G401.6 (cell line): ENCODE measurements around the gene OR52J3.
"Not testable (repeated sequence)": the region's sequence is repeated elsewhere in the genome, so short reads cannot be mapped to it uniquely, and the experiment has no call there.

ENCODE experiments used
- FAIRE-seq: peaks from 2 replicates; lab custom pipeline; 2012; peaks lifted over from hg19 to GRCh38; lab: Jason Lieb, UNC

The OR52J3 gene

DNA sequence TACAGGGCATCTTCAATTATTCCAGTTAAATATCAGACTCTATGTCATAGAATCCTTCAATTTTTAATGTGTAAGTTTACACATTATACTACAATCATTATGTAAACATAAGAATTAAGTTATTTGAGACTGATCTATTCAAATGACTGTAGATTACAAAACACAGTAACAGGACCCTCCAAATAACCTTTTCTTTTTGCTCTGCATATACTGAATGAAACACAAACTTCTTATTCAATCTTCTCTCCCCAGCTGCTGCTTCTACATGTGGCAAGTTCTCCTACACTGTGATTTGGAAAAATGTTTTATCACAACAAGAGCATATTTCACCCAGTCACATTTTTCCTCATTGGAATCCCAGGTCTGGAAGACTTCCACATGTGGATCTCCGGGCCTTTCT lies at the start of gene OR52J3:
OR52J3 (plus strand) TSS at position 301 of the 400 bp plus-strand sequence; CDS start at position 301, 0 bp downstream.
- no peak for FAIRE-seq

DNA sequence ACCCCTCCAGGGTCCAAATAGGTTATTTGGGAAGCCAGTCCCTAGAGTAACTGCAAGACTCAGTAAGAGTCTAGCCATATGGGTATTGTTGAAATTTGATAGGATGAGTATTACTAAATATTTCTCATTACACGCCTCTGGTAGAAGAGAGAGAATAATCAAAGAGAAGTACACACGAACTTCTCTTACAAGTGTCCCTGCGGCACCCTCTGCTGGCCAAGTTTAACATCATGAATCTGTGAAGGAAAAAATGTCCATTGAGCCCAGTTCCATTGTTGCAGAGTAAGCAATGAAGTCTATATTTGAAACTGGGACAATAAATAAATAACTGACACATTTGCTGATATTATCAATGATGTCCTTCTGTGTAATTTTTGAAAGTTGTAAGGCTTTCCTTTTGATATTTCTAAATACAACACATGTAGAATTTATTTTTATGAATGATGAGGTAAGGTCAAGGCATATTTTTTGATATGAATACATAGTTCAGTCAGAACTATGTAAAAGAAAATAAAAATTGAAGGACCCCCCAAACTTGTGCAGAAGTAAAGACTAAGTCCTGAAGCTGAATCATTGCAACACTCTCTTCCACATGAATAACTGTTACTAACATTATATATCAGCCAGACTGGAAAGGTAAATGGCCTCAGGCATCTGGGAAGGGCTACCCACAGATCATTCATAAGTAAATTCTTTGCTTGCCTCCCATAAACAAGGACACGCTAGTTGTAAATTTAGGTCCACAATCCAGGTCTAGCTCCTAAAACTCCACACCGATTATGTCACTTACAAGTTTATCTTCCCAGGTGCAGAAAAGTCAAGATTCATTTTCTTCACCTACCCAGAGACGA lies 41.7 kb upstream of the OR52J3 start:
- FAIRE-seq, result no peak

DNA sequence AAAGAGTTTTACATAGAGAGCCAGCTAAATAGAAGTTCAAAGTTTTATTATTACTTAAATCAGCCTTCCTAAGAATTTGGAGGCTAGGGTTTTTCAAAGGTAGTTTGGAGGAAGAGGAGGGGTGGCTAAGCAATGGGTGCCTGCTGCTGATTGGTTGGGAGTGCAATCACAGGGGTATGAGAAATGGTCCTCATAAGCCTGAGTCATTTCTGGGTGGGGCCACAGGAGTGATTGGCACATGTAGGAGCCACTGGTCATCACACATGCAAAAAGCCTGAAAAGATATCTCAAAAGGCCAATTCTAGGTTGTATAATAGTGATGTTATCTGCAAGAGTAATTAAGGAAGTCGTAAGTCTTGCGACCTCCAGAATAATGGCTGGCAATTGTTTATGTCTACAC lies 38.8 kb upstream of the OR52J3 start:
- no peak for FAIRE-seq

DNA sequence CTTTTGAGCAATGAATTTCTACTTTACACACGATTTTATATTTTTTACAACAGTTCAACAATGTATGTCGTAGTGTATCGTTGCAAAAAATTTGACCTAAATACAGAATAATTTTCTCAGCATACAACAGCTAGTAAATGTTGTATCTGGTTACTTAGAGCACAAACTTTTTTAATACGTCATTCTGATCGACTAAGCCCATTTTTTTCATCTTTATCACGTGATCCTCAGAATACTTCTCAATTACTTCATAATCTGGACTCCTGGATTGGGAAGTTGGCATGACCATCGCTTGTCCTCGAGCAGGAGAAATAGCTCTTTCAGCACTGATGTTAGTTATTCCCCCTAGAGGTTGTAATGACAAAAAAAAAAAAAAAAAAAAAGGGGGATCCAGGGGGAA lies 35.1 kb upstream of the OR52J3 start:
- no peak for FAIRE-seq

DNA sequence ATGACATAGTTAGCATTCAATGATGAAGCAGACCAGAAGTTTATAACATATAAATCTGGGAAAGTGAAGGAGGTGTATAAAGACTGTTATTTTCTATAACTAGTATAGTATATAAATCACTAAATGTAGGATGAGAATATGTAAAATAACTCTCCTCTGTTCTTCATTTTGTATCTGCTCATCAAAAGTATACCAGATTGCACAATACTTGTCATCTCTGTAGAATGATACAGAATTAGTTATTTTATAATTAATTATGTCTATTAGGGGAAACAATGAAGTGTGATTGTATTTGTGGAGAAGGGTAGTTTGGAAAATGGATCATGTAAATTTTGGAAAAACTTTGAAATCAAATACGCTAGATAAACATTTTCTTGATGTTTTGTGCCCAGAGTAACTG lies 33.3 kb upstream of the OR52J3 start:
- no peak for FAIRE-seq

DNA sequence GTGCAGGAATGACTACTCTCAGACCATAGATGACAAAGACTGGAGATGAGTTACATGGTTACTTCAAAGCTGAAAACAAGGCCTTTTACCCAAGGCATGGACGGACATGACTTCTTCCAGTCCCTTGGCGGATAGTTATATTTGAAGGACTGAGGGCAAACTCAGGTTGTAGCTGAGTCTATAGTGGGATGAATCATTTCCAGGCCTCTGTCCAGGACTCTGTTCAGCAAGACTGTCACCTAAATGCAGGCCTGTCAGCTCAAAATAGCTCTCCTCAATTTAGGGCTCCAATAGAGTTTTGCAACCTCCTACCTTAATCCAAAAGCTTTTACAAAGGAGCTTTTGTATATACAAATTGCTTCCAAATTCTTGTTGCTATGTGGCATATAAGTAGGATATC lies 24.3 kb upstream of the OR52J3 start:
- FAIRE-seq, result no peak

DNA sequence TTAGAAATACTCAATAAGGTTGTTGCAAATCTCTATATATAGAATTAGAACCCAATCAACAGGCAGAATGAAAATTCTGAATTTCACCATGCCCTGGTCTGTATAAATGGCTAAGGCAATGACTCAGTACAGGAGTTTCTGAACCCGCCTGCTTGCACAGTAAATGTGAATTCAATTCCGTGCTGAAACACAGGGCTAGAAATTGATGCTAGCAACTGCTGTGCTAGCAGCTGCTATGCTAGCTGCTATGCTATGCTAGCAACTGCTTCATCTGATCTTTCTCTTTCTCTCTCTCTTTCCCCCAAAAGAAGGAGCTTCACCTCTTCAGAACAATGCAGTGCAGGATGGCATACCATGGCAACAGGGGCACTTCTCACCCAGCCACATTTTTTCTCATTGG lies 9.7 kb upstream of the OR52J3 start:
- FAIRE-seq, result no peak

DNA sequence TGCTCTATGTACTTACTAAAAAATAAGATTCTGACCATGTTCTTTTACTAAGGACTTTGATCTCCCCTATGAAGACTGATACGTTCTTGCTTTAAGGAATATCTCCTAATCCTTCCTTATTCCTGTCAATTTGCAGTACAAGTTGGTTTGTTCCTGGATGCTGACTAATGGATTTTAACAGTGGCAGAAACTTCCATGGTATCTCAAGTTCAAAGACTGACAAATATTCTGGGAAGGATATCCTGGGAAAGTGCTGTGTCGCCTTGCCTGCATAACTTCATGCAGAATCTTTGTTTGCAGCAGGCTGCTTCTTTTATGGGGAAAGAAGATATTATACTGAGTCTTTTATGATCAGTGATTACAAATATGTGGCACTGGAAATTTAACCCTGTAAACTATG lies 8.4 kb upstream of the OR52J3 start:
- no peak for FAIRE-seq

DNA sequence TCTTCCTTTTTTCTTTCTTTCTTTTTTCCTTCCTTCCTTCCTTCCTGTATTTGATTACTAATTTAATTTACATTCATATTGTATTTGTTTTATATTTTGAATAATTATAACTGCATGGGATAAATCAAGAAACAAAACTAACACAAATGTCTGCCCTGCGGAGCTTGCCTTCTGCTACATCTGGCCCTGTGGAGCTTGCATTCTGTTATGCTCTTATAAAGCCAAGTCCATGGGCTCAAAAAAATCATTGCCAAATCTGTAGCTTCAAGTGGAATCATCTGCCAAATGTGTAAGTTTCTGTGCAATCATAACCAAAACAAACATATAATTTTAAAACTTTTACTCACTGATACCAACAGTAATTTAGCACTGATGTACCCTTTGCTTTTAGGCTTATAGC lies 8.0 kb upstream of the OR52J3 start:
- FAIRE-seq, result no peak

DNA sequence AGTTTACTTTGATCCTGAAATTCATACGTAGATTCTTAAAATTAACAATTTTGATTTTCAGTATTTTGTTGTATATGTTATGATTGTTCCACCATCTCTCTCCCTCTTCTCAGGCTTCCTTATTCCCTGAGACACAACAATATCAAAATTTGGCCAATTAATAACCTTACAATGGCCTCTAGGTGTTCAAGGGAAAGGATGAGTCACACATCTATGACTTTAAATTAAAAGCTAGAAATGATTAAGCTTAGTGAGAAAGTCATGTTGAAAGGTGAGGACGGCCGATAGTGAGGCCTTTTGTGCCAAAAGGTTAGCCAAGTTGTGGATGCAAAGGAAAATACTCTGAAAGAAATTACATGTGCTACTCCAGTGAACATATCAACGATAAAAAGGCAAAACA lies 5.5 kb upstream of the OR52J3 start:
- FAIRE-seq, result no peak

DNA sequence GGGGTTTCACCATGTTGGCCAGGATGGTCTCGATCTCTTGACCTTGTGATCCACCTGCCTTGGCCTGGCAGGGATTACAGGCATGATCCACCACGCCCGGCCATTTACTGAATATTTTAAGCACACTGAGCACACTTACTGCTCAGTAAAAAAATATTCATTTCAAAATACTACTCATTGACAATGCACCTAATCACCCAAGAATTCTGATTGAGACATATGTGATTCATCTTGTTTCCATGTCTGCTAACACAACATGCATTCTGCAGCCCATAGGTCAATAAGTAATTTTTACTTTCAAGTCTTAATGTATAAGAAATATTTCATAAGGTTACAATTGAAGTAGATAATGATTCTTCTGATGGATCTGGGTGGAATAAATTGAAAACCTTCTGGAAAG lies 4.2 kb upstream of the OR52J3 start:
- no peak for FAIRE-seq

DNA sequence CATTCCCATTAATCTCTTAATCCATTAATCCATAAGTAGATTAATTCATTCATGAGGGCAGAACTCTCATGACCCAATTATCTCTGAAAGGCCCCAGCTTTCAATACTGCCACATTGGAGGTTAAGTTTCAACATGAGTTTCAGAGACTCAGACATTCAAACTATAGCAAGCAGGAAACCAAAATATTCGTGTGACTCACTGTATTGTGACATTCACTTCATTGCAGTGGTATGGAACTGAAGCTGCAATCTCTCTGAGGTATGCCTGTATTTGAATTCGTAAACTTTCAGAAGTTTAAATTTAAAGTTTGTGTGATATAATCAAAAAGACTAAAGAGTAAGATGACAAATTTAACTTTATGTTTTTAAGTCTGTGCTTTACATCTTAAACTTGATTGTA lies 2.9 kb upstream of the OR52J3 start:
- FAIRE-seq, result no peak

DNA sequence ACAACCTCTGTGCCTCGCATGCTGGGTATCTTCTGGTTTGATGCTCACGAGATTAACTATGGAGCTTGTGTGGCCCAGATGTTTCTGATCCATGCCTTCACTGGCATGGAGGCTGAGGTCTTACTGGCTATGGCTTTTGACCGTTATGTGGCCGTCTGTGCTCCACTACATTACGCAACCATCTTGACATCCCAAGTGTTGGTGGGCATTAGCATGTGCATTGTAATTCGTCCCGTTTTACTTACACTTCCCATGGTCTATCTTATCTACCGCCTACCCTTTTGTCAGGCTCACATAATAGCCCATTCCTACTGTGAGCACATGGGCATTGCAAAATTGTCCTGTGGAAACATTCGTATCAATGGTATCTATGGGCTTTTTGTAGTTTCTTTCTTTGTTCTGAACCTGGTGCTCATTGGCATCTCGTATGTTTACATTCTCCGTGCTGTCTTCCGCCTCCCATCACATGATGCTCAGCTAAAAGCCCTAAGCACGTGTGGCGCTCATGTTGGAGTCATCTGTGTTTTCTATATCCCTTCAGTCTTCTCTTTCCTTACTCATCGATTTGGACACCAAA lies 516 bp downstream of the OR52J3 start:
- FAIRE-seq, result no peak

DNA sequence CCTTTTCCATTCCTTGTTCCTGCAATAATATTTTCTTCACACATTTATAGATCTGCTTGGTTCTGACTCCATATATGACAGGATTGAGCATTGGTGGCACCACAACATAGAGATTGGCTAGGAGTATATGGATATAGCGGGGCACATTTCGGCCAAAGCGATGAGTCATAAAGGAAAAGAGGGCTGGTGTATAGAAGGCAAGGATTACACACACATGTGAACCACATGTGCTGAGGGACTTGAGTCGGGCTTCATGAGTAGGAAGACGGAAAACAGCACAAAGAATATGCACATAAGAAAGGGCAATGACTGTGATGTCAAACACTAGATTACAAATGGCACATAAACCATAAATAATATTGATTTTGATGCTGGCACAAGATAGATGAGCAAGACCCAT lies 12.4 kb downstream of the OR52J3 start:
- FAIRE-seq, result not testable (repeated sequence)

DNA sequence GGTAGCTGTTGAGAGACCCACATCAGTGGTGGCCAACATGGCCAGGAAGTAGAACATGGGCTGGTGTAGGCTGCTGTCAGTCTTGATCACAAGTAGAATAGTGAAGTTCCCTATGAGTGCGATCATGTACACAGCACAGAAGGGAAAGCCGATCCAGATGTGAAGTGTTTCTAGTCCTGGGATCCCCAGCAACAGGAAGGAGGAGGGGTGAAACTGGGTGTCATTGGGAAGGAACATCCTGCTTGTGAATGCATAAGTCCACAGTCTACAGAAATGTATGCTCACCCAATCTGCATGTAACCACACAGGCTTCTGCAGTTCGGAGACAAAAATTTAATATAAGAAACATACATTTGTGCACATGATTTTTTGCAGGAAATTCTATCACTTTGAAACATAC lies 13.1 kb downstream of the OR52J3 start, which contains the start of gene OR52E2:
OR52E2 (minus strand) TSS at position 237 of the 400 bp plus-strand sequence; CDS start at position 237, 0 bp downstream.
- no peak for FAIRE-seq

DNA sequence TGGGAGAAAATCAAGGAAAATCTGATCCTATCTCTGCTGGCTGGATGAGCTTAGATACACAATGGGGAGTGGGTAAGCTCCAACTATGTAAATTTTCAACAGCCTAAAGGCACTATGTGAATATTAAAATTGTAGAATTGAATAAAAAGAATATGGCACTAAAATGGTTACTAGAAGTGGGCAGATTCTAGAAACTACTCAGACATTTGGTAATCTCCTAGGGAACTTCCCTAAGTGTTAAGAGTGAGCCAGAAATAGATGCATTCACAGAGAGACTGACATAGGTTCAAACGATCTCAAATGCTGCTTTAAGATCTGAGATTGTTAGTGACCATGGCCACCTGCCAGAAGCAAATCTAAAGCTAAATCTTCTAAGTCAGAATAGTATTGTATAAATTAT lies 18.7 kb downstream of the OR52J3 start:
- no peak for FAIRE-seq

DNA sequence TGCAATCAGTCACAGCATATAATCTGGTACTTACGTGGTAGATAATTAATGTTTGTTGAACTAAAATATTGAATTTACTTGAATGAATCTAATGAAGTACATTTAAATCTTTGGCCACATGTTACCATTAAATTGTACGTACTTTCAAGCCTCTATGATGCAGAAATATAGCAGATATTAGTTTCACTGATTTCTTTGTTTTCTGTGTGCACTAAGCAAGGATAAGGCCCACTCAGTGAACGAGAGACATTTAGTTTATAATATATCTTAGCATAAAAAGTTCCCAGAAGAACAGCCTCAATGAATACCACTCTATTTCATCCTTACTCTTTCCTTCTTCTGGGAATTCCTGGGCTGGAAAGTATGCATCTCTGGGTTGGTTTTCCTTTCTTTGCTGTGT lies 22.9 kb downstream of the OR52J3 start, which contains the start of gene OR52E1:
OR52E1 (plus strand) TSS at position 301 of the 400 bp plus-strand sequence.
- no peak for FAIRE-seq

DNA sequence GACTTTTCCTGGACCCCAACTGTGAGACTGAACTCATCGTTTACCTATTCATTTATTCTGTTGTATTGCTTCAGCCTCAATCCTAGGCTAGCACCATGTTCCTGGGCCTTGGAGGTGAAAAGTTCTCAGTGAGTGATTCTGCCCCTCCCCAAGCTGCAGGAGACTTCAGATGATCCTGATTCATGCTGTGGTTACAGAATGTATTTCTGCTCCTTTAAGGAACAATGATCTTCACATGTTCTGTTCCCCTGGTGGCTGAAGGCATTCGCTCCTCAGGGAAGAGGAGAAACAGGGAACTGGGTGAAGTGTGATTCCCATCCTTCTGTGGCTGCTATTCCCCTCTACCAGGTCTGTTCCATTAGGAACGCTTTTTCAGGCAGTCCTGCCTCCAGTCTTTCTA lies 25.5 kb downstream of the OR52J3 start:
- FAIRE-seq, result no peak

DNA sequence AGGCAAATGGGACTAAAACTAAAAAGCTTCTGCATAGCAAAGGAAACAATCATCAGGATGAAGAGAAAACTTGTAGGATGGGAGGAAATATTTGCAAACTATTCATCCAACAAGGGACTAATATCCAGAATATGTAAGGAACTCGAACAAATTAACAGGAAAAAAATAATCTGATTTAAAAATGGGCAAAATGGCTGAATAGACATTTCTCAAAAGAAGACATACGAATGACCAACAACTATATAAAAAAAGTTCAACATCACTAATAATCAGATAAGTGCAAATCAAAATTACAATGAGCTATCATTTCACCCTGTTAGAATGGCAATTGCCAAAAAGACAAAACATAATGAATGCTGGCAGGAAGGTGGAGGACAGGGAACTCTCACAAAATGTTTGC lies 35.1 kb downstream of the OR52J3 start:
- no peak for FAIRE-seq

DNA sequence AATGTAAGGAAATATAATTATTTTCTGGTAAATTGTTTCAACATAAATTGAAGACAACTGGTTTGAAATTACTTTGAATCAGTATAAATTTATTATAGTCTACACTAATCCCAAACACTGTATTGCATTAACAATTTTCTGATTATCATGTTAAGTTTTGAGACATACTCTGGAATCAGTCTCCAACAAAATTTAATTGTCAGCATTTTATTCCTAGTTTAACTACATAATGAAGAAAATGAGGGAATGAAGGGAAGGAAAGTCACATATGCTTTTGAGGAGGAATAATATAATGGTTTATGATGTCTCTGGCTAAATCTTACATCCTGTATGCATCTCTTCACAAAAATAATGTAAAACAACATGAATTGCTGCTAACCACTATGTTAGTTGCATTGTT lies 37.3 kb downstream of the OR52J3 start:
- FAIRE-seq, result no peak

DNA sequence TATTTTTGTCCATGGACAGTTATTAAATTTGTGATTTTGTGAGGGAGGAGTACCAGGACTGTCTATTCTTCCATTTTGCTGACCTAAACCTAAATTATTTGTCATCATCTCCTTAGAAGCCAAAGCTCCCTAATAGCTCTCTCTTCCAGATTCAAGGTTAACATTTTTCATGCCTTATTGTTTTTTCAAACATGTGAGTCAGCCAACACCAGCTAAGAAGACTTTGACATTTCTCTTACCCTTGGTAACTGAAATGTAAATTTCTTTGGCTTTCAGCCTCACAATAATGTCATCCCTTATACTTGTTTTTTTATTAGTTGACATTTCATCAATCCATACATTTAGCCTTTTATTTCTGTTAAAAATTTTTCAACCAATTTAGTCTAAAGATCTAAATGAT lies 42.2 kb downstream of the OR52J3 start:
- no peak for FAIRE-seq

DNA sequence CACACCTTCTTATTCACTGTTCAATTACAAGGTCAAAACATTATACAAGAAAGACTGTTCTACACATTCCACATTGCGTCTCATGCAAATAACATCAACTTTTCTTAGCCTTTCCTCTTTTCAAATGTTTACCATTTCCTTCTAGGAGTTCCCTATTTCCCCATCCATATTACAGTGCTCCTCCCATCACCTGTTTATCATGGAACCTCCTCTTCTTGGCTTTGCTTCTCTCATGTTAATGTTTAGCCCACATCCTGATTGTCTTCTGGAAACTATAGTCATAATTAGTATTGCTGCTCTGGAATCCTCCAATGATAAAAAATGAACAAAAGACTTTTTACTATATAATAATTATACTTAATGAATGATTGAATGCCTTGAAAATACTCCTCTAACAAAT lies 44.3 kb downstream of the OR52J3 start:
- no peak for FAIRE-seq

DNA sequence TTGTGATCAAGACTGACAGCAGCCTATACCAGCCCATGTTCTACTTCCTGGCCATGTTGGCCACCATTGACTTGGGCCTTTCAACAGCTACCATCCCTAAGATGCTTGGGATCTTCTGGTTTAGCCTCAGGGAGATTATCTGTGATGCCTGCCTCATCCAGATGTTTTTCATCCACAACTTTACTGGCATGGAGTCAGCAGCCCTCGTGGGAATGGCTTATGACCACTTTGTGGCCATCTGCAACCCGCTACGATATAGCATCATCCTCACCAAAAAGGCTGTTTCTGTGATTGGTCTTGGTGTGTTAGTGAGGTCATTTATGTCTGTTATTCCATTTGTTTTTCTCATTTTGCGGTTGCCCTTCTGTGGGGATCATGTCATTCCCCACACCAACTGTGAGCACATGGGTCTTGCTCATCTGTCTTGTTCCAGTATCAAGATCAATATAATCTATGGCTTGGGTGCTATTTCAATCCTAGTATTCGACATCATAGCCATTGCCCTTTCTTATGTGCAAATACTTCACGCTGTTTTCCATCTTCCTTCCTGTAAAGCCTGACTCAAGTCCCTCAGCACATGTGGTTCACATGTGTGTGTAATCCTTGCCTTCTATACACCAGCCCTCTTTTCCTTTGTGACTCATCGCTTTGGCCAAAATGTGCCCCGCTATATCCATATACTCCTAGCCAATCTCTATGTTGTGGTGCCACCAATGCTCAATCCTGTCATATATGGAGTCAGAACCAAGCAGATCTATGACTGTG lies 46.7 kb downstream of the OR52J3 start:
- FAIRE-seq, result no peak
